Umbilical cord (tissue), 2 donors: ENCODE data around the gene SLC6A6. TPM values are rescaled to one million over a fixed set of nuclear protein-coding genes. Genes with fewer than 3 reads are reported as not detected.
"Not testable (repeated sequence)": the region's sequence is repeated elsewhere in the genome, so short reads cannot be mapped to it uniquely, and the experiment has no call there.

Experiments used
- DNase-seq: peaks from one replicate; pipeline ENCODE4 v3.0.0-alpha.2; 2015; ENCODE audit warnings: low spot score
- total RNA-seq: library from RNA; depleted of rRNA; stranded (reverse); fragments of >200 nt; gene quantifications from one replicate; pipeline ENCODE4 v1.2.3, GENCODE V29; 2014; ENCODE audit warnings: low replicate concordance; ENCODE audit not compliant: insufficient read depth

The SLC6A6 gene
- total RNA-seq, 1 donor from 2014 or later = 19.3 TPM

GRCh38 chr3:14434498-14435151, 32.2 kb downstream of the SLC6A6 start:
- DNase-seq = no peak

GRCh38 chr3:14435175-14436014, 33.0 kb downstream of the SLC6A6 start:
- no peak for DNase-seq

DNA sequence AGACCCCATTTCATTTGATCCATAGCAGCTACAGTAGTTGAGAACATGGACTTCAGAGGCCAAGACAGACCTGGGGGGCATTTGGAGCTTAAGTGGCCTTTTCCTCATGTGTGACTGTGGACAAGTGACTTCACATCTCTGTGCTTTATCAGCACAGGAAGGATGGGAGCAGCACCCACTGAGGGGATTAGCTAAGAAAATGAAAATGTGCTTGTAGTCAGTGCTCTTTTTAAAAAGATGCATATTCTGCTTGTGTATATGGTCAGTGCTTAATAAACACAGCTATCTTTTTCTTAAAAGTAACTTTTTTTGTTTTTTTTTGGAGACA, 34.5 kb downstream of the SLC6A6 start:
- DNase-seq = no peak

DNA sequence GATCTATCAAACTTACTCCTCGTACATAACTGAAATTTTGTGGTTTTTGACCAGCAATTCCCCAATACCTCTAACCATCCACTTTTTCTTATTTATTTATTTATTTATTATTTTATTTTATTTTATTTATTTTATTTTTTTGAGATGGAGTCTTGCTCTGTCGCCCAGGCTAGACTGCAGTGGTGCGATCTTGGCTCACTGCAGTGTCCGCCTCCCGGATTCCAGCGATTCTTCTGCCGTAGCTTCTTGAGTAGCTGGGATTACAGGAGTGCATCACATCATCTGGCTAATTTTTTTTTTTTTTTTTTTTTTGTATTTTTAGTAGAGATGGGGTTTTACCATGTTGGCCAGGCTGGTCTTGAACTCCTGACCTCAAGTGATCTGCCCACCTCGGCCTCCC, 35.3 kb downstream of the SLC6A6 start:
- DNase-seq = not testable (repeated sequence)

GRCh38 chr3:14438262-14438661, 35.9 kb downstream of the SLC6A6 start:
- DNase-seq = no peak

DNA sequence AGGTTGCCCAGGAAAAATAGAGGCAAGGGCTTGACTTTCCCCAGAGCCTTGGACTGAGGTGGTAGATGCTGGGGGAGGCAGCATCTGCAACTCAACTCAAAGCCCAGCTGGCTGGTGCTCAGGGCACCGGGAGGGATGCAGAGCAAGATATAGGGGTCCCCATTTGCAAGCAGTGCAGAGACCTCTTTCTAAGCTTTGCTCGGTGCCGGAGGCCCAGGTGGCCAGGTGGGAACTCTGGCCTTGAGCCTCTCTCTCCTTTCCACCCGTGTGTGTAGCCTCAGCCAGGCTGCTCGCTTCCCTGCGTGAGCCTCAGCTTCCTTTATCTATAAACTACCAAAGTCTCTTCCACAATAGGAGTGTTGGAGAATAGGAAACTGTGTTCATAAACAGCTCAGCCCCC, 36.5 kb downstream of the SLC6A6 start:
- DNase-seq = no peak

- peak; percentile 68 for DNase-seq
These were observed 37.2 kb downstream of the SLC6A6 start for GRCh38 chr3:14439501-14440167.

DNA sequence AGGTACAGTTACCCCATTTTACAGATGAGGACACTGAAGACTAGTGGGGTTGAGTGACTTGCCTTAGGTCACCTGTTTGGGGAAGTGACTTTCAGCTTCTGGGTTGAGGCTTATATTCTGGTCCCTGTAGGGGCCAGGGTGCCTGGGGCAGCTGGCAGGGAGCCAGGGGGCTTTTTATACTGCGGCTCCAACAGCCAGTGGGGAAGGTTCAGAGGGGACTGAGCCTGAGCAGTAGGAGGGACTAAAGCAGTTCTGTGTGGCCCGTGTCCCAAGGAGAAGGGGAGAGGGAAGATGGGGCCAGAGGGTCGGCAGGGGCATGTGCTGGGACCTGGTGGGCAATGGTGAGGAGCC, 37.7 kb downstream of the SLC6A6 start:
- DNase-seq = no peak

- DNase-seq = peak; percentile 67
These were observed 38.3 kb downstream of the SLC6A6 start for GRCh38 chr3:14440531-14441239.

DNA sequence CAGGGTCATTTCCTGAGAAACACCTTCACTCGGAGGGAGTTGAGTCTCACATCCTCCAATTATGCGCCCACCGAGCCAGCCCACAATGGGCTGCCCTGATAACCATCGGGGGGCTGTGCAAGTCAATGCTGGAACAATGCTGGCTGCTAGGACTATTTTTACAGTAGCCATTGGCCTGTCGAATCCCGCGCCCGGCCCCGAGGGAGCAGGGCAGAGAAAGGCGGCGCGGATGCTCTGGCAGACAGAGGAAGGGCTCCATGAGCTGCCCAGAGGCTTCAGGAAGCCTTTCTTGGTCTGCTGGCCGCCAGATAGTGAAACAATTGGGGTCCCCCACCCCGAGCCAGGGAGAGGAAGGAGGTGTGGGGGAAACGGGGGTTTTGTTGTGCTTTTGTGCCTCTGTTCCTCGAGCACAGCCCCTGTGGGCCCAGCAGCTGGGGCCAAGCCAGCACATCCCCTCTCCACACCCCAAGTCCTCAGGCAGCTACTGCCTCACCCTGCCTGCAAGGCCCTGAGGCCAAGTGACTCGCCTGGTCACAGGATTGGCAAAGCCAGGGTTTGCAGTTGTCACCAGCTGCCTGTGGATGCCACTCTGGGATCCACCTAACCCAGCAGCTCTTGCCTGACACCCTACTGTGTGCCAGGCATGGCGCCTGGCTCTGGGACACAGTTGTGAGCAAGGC, 39.0 kb downstream of the SLC6A6 start:
- DNase-seq = no peak

DNA sequence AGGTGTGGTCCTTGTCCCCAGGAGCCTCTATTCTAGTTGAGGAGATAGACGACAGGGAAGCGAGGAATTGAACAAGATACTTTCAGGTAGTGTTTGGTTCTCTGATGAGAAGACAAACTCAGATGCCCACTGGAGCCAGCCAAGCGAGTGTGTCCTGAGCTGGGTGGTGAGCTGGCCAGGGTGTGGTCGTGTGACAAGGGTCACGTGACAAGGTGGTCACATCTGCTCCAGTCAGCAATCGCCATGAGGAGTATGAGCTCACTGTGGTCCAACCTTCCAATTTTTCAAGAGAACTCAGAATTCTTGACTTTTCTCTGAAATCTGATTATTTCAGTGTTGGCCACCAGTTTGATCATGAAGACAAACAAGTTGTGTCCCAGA, 39.5 kb downstream of the SLC6A6 start:
- DNase-seq = no peak

DNA sequence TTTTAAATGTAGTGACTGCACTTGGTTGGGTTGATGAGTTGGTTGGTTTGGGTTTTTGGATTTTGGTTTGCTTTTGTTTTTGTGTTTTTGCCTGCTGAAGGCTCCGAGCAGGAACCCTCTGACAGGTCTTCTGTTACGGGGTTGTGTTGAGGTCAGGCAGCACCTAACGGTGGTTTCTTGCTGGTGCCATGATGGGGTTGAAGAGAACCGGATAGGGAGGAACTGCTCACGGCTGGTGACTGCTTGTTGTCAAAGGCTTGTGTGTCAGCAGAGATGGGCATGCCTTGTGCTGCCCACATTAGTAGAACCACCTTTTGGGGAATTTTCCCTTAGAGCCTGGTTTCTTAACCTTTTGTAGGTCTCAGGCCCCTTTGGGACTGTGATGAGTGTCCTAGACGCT, 42.0 kb downstream of the SLC6A6 start:
- DNase-seq = no peak

DNA sequence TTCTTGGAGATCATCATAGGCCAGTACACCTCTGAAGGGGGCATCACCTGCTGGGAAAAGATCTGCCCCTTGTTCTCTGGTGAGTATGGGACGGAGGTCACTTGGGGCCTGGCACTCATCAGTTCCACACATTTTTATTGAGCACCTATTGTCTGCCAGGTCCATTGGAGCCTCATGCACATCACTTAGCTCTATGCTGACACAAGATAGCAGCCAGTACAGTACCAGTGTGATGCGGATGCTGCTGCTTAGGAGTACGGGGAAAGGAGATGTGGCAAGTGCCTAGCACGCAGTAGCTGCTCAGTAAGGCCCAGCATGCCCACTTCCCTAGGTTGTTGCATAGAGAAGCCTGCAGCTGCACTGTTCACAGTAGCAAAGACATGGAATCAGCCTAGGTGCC, 43.4 kb downstream of the SLC6A6 start:
- DNase-seq = no peak

GRCh38 chr3:14446988-14447570, 44.7 kb downstream of the SLC6A6 start:
- DNase-seq = no peak

DNA sequence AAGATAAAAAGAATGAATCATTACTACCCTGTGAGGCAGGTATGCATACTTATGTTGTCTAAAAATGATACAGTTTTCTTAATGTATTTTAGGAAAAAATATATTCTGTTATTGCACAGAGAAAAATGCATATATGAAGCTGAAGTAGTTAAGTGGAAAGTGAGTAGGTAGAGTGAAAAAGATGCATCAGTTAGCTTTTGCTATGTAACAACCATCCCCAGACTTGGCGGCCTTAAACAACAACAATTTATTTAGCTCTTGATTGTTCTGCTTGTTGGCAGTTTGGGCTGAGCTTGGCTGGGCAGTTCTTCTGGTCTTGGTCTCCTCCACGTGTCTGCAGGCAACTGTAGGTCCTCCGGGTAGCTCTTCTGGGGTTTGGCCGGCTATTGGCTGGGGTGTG, 45.7 kb downstream of the SLC6A6 start:
- DNase-seq = no peak

DNA sequence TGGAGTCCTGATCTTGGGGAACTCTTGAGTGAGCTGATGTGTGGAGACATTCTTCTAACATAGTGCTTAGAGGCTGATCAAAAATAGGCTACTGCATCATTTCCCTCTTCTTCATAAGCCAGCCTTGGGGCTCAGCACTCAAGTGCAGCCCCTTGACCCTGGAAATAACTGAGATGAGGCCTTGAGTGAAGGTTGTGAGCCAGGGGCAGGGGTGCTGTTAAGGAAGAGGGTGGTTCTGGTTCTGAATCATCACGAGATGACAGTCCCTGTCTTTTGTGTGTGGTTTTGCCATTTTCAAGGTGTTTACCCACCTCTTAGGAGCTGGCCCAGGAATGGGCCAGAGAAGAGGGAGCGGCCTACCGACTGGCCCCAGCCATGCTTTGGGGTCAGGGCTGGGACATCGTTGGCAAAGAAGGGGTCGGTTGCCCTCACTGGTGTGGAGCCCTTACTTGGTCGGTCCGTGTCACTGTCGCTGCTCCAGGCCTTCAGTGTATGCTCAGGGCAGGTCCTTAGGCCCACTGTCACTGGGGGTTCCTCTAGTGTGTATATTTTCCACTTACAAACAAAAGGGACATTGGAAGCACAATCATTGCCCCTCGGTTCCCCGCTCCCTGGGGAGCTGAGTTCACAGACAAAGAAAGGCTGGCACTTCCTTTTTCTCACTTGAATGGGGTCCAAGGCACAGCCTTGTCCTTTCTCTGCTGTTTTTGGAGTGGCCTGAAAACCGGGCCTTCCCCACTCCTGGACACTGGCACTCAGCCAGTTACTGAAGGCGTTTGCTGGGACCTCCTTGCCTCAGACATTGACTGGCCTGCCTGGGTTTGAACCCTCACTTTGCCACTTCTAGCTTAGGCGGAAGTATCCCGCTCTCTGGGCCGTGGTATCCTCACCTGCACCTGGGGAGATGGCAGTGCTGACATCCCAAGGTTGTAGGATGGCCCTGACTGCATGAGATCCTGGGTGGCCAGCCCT, 46.6 kb downstream of the SLC6A6 start:
- no peak for DNase-seq

DNA sequence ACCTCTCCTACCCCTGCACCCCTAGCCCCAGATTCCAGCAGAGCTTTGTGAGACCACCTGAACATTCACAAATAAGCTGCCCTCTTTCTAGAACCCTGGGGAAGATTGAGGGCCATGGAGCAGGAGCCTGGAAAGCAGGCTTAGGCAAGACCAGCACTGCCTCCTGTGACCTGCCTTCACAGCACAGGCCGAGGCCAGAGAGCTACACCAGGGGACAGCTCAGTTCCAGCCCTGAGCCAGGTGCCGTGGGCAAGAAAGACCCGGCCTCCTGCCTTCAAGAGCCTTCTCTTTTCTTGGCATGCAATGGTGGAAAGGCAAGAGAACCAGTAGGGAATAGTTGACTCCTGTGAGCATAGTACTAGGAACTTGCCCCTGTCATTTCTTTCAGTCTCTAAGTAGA, 48.1 kb downstream of the SLC6A6 start:
- DNase-seq = no peak

GRCh38 chr3:14450922-14451606, 48.7 kb downstream of the SLC6A6 start:
- DNase-seq = no peak
